HepG2 (cell line): ENCODE results near the gene PPP2R5C. TPM values are rescaled to one million over a fixed set of nuclear protein-coding genes. Genes with fewer than 3 reads are reported as not detected.

Experiments used
- ARNTL ChIP-seq: sonication (generic); formaldehyde crosslinking; IDR thresholded peaks from 2 replicates; pipeline ENCODE4 v1.4.0; 2020; ENCODE audit warnings: mild to moderate bottlenecking, missing genetic modification reagents
- GTF3A ChIP-seq: sonication (generic); formaldehyde crosslinking; conservative IDR thresholded peaks from 2 replicates; pipeline ENCODE4 v1.4.0; 2020; ENCODE audit warnings: mild to moderate bottlenecking, missing genetic modification reagents
- GZF1 ChIP-seq: sonication (generic); formaldehyde crosslinking; IDR thresholded peaks from 2 replicates; pipeline ENCODE4 v1.5.1; 2020; ENCODE audit warnings: mild to moderate bottlenecking, missing genetic modification reagents
- HOXA5 ChIP-seq: sonication (generic); formaldehyde crosslinking; IDR thresholded peaks from 2 replicates; pipeline ENCODE4 v1.4.0; 2020; ENCODE audit warnings: missing genetic modification reagents
- HOXD1 ChIP-seq: sonication (generic); formaldehyde crosslinking; IDR thresholded peaks from 2 replicates; pipeline ENCODE4 v1.5.0; 2020; ENCODE audit warnings: missing genetic modification reagents
- KDM3A ChIP-seq: IDR thresholded peaks from 2 replicates; pipeline ENCODE4 v1.6.1; 2018; ENCODE audit warnings: low read depth, missing compliant biosample characterization
- KLF11 ChIP-seq: IDR thresholded peaks from 2 replicates; pipeline ENCODE4 v1.6.1; 2016; ENCODE audit warnings: missing compliant biosample characterization
- KMT2B ChIP-seq: IDR thresholded peaks from 2 replicates; pipeline ENCODE4 v1.6.1; 2016; ENCODE audit warnings: missing genetic modification reagents, missing compliant biosample characterization
- MBD4 ChIP-seq: IDR thresholded peaks from 2 replicates; pipeline ENCODE4 v1.6.1; 2012; ENCODE audit warnings: low read length, inconsistent platforms, borderline replicate concordance
- MTF2 ChIP-seq: sonication (generic); formaldehyde crosslinking; IDR thresholded peaks from 2 replicates; pipeline ENCODE4 v1.5.0; 2020; ENCODE audit warnings: missing genetic modification reagents, borderline replicate concordance
- NR2F1 ChIP-seq, 2 experiments: fragments of 450-650 bp in 1 of 2; formaldehyde crosslinking in 1 of 2; IDR thresholded peaks; 2 replicates each; pipeline versions ENCODE4 v1.5.0 to v1.6.1; 2016 to 2020; ENCODE audit warnings: mild to moderate bottlenecking in 1 of 2, missing compliant biosample characterization in 1 of 2, missing genetic modification reagents in 1 of 2, moderate library complexity in 1 of 2
- PLRG1 ChIP-seq: fragments of 450-650 bp; conservative IDR thresholded peaks from 2 replicates; pipeline ENCODE4 v1.6.1; 2016
- PRMT3 ChIP-seq: sonication (generic); formaldehyde crosslinking; IDR thresholded peaks from 2 replicates; pipeline ENCODE4 v1.8.1; 2022; ENCODE audit warnings: low read depth, mild to moderate bottlenecking, moderate library complexity, missing genetic modification reagents, borderline replicate concordance
- RBFOX2 ChIP-seq: fragments of 200-400 bp; formaldehyde crosslinking; IDR thresholded peaks from 2 replicates; pipeline ENCODE4 v1.6.1; 2017; ENCODE audit warnings: low read depth, mild to moderate bottlenecking, low read length
- RFX1 ChIP-seq: fragments of 450-650 bp; IDR thresholded peaks from 2 replicates; pipeline ENCODE4 v1.6.1; 2017
- RFX5 ChIP-seq: IDR thresholded peaks from 2 replicates; pipeline ENCODE4 v1.6.1; 2011; ENCODE audit warnings: low read depth, low read length, improper control_type of control experiment
- RXRA ChIP-seq: sonication (generic); formaldehyde crosslinking; IDR thresholded peaks from 2 replicates; pipeline ENCODE4 v1.5.1; 2020; ENCODE audit warnings: missing genetic modification reagents
- ZC3H13 ChIP-seq: sonication (generic); formaldehyde crosslinking; IDR thresholded peaks from 2 replicates; pipeline ENCODE4 v1.8.1; 2023; ENCODE audit warnings: mild to moderate bottlenecking, missing genetic modification reagents, moderate library complexity
- ZNF674 ChIP-seq: sonication (generic); formaldehyde crosslinking; IDR thresholded peaks from 2 replicates; pipeline ENCODE4 v1.5.0; 2020; ENCODE audit warnings: low read depth, mild to moderate bottlenecking, missing genetic modification reagents
- ZNF703 ChIP-seq: sonication (generic); formaldehyde crosslinking; IDR thresholded peaks from 2 replicates; pipeline ENCODE4 v1.5.1; 2020; ENCODE audit warnings: missing genetic modification reagents, mild to moderate bottlenecking, moderate library complexity, borderline replicate concordance
- ZNF75D ChIP-seq: sonication (generic); formaldehyde crosslinking; IDR thresholded peaks from 2 replicates; pipeline ENCODE4 v1.8.1; 2023; ENCODE audit warnings: missing genetic modification reagents, mild to moderate bottlenecking, borderline replicate concordance
- ZNF780A ChIP-seq: sonication (generic); formaldehyde crosslinking; IDR thresholded peaks from 2 replicates; pipeline ENCODE4 v1.8.0; 2022; ENCODE audit warnings: mild to moderate bottlenecking, missing genetic modification reagents, moderate library complexity
- polyA plus RNA-seq, 8 experiments: library from polyadenylated mRNA; depleted of rRNA in 3 of 8; stranded (reverse) in 7 of 8; unstranded in 1 of 8; fragments of >200 nt; fragmentation: Illumina TruSeq in 4 of 8; extraction: Trizol in 4 of 8; gene quantifications; 2 replicates each; pipeline versions ENCODE4 v1.2.1 to v1.2.3, GENCODE V29; 2011 to 2016; ENCODE audit warnings: low read depth in 4 of 8, missing spikeins in 1 of 8, mixed read lengths in 1 of 8; ENCODE audit not compliant: insufficient read depth in 1 of 8
- total RNA-seq, 5 experiments: library from RNA; depleted of rRNA; stranded (reverse); fragments of >200 nt; fragmentation: Illumina TruSeq; extraction: Trizol; gene quantifications; 2 replicates each; pipeline ENCODE4 v1.2.3, GENCODE V29; 2016; ENCODE audit warnings: low read depth in 1 of 5
- TF ChIP-seq, protein P1 (sequence below): IDR thresholded peaks from 2 replicates; pipeline ENCODE4 v1.6.1; 2012; ENCODE audit warnings: low read length, improper control_type of control experiment
- TF ChIP-seq, protein P2 (sequence below), 2 experiments: sonication (generic) in 1 of 2; formaldehyde crosslinking in 1 of 2; IDR thresholded peaks; 2 replicates each; pipeline versions ENCODE4 v1.4.0 to v1.6.1; 2018 to 2020; ENCODE audit warnings: missing genetic modification reagents in 2 of 2, borderline replicate concordance in 1 of 2, low read depth in 1 of 2, mild to moderate bottlenecking in 1 of 2, missing biosample characterization in 1 of 2
- TF ChIP-seq, protein P3 (sequence below): sonication (generic); formaldehyde crosslinking; IDR thresholded peaks from 2 replicates; pipeline ENCODE4 v1.8.0; 2022; ENCODE audit warnings: mild to moderate bottlenecking, missing genetic modification reagents, moderate library complexity

PPP2R5C gene
- total and polyA plus RNA-seq, 2 of the 13 experiments (the other 11 are each of a cell fraction or from before 2014, with no cell fraction given): 74.3 to 78.5 TPM

DNA sequence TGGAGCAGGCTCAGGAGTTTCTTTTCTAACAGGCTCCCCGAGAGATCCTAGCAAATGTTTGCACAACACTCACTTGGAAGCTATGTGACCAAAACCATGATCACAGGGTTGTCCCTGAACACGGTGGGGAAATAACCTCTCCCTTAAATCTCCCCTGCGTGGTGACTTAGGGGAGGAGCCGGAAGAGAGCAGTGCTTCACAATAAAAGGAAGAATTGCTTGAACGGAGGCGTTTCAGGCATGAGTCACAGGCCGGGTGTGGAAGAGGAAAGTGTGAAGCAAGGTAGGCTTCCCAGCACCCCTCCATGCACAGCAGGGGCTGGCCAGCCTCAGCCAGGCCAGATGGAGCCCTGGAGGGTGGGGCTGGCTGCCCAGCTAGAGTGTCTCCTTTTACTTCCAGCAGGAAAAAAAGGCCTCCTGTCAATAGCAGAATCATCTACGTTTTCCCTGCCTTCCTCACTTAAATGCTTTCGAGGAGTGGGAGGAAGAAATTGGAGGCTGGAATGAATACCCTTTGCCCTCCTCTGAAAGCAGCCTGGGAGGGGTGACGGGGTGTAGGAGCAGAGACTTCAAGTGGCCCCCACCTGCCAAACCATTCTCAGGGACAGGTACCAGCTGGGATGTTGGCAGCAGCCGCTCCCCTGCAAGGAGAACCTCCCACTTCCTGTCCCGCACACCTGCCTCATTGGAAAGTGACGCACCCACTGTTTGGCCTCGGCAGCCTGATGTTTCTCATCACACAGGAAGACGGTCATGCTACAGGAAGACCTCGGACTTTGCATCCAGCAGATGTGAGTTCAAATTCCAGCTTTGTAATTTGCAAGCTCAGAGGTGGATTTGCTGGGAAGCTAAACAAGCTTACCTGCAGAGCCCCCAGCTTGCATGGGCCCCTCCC is 30.1 kb upstream of the PPP2R5C start (continued):
- TF ChIP-seq, protein P1, sequence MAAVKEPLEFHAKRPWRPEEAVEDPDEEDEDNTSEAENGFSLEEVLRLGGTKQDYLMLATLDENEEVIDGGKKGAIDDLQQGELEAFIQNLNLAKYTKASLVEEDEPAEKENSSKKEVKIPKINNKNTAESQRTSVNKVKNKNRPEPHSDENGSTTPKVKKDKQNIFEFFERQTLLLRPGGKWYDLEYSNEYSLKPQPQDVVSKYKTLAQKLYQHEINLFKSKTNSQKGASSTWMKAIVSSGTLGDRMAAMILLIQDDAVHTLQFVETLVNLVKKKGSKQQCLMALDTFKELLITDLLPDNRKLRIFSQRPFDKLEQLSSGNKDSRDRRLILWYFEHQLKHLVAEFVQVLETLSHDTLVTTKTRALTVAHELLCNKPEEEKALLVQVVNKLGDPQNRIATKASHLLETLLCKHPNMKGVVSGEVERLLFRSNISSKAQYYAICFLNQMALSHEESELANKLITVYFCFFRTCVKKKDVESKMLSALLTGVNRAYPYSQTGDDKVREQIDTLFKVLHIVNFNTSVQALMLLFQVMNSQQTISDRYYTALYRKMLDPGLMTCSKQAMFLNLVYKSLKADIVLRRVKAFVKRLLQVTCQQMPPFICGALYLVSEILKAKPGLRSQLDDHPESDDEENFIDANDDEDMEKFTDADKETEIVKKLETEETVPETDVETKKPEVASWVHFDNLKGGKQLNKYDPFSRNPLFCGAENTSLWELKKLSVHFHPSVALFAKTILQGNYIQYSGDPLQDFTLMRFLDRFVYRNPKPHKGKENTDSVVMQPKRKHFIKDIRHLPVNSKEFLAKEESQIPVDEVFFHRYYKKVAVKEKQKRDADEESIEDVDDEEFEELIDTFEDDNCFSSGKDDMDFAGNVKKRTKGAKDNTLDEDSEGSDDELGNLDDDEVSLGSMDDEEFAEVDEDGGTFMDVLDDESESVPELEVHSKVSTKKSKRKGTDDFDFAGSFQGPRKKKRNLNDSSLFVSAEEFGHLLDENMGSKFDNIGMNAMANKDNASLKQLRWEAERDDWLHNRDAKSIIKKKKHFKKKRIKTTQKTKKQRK: no peak
- TF ChIP-seq ZNF674 (CRISPR knock-in tag) (no peak), ZNF780A (0 out of 2 replicates have a peak, but pooled peaks have one; percentile 8), HOXD1 (CRISPR knock-in tag) (no peak), ZNF703 (CRISPR knock-in tag) (no peak), RFX5 (no peak), MTF2 (CRISPR knock-in tag) (no peak), RBFOX2 (no peak), HOXA5 (no peak), ZNF75D (CRISPR knock-in tag) (no peak), KMT2B (no peak), ARNTL (CRISPR knock-in tag) (peak; percentile 62; the same call in 1 of the 2 replicates), RXRA (no peak; the same call in 1 of the 2 replicates), PLRG1 (no peak), NR2F1 (CRISPR knock-in tag; IDR thresholded peaks at IDR 0.05) (no peak), GTF3A (CRISPR knock-in tag) (no peak), KLF11 (CRISPR knock-in tag) (no peak), KDM3A (CRISPR knock-in tag) (no peak), PRMT3 (CRISPR knock-in tag) (no peak), RFX1 (no peak), ZC3H13 (CRISPR knock-in tag) (peak; percentile 21), GZF1 (CRISPR knock-in tag) (no peak), MBD4 (no peak)
- TF ChIP-seq, protein P2, sequence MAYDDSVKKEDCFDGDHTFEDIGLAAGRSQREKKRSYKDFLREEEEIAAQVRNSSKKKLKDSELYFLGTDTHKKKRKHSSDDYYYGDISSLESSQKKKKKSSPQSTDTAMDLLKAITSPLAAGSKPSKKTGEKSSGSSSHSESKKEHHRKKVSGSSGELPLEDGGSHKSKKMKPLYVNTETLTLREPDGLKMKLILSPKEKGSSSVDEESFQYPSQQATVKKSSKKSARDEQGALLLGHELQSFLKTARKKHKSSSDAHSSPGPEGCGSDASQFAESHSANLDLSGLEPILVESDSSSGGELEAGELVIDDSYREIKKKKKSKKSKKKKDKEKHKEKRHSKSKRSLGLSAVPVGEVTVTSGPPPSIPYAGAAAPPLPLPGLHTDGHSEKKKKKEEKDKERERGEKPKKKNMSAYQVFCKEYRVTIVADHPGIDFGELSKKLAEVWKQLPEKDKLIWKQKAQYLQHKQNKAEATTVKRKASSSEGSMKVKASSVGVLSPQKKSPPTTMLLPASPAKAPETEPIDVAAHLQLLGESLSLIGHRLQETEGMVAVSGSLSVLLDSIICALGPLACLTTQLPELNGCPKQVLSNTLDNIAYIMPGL (CRISPR knock-in tag; IDR thresholded peaks at IDR 0.05; ENCODE audit: borderline replicate concordance in 1 of 2, low read depth in 1 of 2): peak in 1 of 2 experiments; percentile 48; a peak in 3 of 4 replicates
- TF ChIP-seq, protein P3, sequence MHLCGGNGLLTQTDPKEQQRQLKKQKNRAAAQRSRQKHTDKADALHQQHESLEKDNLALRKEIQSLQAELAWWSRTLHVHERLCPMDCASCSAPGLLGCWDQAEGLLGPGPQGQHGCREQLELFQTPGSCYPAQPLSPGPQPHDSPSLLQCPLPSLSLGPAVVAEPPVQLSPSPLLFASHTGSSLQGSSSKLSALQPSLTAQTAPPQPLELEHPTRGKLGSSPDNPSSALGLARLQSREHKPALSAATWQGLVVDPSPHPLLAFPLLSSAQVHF (CRISPR knock-in tag): no peak
